Brain microvascular endothelial cell (primary cell): ENCODE results near the gene MMS22L.

Source experiments
- DNase-seq: peaks from one replicate; pipeline ENCODE4 v3.0.0-alpha.2; 2020
- H3K27ac ChIP-seq: fragments of 250-450 bp; sonication (Bioruptor Pico); 2 replicates; pipeline ENCODE4 v1.5.1; 2020; ENCODE audit warnings: mild to moderate bottlenecking, moderate library complexity
- H3K27me3 ChIP-seq: fragments of 250-450 bp; sonication (Bioruptor Pico); replicated peaks from 2 replicates; pipeline ENCODE4 v1.5.1; 2020; ENCODE audit warnings: mild to moderate bottlenecking
- H3K36me3 ChIP-seq: fragments of 250-450 bp; sonication (Bioruptor Pico); replicated peaks from 2 replicates; pipeline ENCODE4 v1.5.1; 2020; ENCODE audit warnings: mild to moderate bottlenecking
- H3K4me3 ChIP-seq: 2 replicates; pipeline ENCODE4 v1.5.1; 2011; ENCODE audit warnings: low read depth, mild to moderate bottlenecking, control low read depth, low read length, moderate library complexity
- in situ Hi-C: cut with HindIII; loops from 2 replicates; pipeline ENCODE4 v1.10.0; 2017; ENCODE audit warnings: low sequenced_read_pairs, low pct_ligation_motif_present
- TF ChIP-seq, protein P1 (sequence below): IDR thresholded peaks from 2 replicates; pipeline ENCODE4 v1.5.1; 2011; ENCODE audit warnings: low read depth, mild to moderate bottlenecking, moderate library complexity, low read length, control low read depth, inconsistent platforms; ENCODE audit errors: missing control alignments

The MMS22L gene

DNA sequence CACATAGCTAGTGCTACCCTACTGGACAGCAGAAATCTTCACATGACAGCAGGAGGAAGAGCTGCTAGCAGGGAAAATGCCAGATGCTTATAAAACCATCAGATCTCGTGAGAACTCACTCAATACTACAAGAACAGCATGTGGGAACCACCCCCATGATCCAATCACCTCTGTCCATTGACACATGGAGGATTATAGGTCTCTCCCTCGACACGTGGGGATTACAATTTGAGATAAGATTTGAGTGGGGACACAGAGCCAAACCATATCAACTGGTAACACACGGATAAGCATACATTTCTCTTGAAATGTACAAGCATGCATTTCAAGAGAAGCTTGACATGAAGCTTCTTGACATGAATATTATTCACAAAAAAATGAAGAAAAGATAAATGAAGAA lies 64.1 kb downstream of the MMS22L start:
- no peak overlapping the region for H3K4me3 ChIP-seq
- no peak overlapping the region for H3K27ac ChIP-seq
- DNase-seq = no peak
- no peaks in the 10 kb centered on the region for H3K36me3 ChIP-seq
- no peaks in the 10 kb centered on the region for H3K27me3 ChIP-seq
- in situ Hi-C loops = no loop called here
- TF ChIP-seq, protein P1, sequence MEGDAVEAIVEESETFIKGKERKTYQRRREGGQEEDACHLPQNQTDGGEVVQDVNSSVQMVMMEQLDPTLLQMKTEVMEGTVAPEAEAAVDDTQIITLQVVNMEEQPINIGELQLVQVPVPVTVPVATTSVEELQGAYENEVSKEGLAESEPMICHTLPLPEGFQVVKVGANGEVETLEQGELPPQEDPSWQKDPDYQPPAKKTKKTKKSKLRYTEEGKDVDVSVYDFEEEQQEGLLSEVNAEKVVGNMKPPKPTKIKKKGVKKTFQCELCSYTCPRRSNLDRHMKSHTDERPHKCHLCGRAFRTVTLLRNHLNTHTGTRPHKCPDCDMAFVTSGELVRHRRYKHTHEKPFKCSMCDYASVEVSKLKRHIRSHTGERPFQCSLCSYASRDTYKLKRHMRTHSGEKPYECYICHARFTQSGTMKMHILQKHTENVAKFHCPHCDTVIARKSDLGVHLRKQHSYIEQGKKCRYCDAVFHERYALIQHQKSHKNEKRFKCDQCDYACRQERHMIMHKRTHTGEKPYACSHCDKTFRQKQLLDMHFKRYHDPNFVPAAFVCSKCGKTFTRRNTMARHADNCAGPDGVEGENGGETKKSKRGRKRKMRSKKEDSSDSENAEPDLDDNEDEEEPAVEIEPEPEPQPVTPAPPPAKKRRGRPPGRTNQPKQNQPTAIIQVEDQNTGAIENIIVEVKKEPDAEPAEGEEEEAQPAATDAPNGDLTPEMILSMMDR = no peak

DNA sequence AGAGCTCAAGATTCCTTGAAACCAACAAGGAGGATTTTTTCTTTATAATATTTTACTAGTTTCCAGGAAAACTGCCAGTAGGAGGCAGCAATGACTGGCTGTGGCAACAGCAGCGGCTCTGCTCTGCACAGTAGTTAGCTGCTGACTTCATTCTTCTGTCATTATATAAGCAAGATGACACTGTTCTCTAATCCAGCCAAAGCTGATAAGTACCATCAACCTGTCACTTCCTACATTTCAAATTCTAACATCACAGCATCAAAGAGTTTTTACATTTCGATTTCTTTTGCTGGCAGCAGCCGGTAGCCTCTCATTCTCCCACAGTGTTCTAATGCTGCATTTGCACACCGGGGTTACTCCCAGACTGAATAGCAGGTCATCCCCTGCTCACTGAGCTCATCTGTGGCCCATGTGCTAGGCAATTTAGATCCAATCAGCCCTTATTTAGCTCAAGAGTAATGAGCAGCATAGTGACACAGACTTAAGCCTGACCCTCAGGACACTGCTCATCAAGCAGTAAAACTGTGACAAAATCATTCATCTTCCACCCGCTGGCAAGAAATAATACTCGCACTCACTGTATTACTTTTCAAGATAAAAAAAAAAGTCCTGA lies 67.8 kb downstream of the MMS22L start:
- TF ChIP-seq, protein P1 = peak; percentile 77
- no peaks in the 10 kb centered on the region for H3K36me3 ChIP-seq
- no peaks in the 10 kb centered on the region for H3K27me3 ChIP-seq
- no peak overlapping the region for H3K4me3 ChIP-seq
- in situ Hi-C loops = no loop called here
- H3K27ac ChIP-seq = no peak overlapping the region
- peak; percentile 79 for DNase-seq

DNA sequence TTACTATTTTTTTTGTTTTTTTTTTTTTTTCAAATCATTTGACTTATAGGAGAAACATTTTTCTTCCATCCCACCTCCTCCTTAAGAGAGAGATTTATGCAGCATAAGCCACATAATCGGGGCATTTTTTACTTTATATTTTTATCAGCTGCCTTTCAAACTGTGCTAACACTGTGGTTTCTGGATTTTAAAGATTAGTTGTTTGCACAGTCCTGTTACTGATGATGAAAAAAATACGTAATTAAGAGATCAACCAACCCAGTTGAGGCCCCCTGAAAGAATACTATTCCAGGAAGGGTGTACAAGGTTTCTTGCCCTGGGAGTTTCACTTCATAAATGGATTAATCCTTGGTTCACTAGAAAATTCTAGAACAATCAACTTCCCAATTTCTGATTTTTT lies 68.3 kb downstream of the MMS22L start:
- in situ Hi-C loops = no loop called here
- no peaks in the 10 kb centered on the region for H3K36me3 ChIP-seq
- H3K4me3 ChIP-seq = no peak overlapping the region
- no peak overlapping the region for H3K27ac ChIP-seq
- TF ChIP-seq, protein P1 = no peak
- H3K27me3 ChIP-seq = no peaks in the 10 kb centered on the region
- DNase-seq = no peak

DNA sequence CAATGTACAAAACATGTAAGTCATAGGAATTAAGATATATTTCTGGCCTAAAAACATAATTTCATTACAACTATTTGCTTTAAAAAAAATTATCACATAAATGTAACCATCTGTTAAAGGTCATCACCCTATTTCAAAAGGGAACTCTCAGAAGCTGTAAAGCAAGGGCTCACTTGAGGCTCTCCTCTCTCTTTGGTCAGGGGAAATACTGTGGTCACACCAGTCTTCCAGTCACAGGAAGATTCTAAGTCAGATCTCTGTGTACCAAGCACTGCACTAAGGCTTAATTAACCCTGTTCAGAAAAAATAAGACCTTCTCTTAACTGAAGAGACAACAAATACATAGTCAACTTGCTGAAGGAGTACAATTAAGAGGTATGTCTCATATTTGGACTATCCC lies 75.6 kb downstream of the MMS22L start:
- no peak for DNase-seq
- in situ Hi-C loops = no loop called here
- no peak overlapping the region for H3K4me3 ChIP-seq
- H3K36me3 ChIP-seq = no peaks in the 10 kb centered on the region
- TF ChIP-seq, protein P1 = no peak
- H3K27ac ChIP-seq = no peak overlapping the region
- H3K27me3 ChIP-seq = no peaks in the 10 kb centered on the region

DNA sequence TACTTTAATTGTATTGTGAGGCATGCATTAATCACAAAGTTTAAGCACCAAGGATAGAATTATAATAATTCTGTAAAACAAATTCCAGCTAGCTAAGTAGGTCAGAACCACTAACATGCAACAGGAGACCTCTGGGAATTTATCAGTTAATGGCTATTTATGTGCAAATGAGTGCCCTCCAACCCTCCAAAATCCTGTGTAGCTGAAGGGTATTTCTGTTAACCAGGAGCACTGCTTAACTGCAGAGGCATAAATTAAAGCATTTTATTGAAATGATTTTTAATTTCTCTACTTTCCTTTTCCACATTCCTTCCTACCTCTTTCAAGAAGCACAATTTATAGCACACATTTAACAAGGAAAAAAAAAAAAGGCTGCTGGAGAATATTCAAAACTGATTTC lies 77.0 kb downstream of the MMS22L start:
- no peak for DNase-seq
- in situ Hi-C loops = no loop called here
- H3K36me3 ChIP-seq = no peaks in the 10 kb centered on the region
- TF ChIP-seq, protein P1 = no peak
- H3K27me3 ChIP-seq = no peaks in the 10 kb centered on the region
- H3K27ac ChIP-seq = no peak overlapping the region
- no peak overlapping the region for H3K4me3 ChIP-seq

DNA sequence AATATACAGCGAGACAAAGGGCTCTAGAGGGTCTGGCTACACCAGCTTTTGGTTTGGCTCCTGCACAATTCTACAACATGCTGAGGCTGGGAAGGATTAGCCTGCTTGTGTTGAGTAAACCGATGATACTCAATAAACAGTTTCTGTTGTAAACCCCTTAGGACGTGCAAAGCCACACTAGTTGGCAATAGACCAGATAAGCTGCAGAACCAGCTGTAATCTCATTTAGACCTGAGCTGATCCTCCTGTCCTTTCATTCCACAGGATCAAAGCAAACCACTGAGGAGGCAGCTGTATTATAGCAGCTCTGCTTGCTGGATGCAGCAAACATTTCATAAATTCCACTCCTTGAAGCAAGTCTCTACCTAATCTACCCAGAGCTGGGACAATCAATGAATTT lies 79.7 kb downstream of the MMS22L start:
- Histone ChIP-seq H3K27me3 (no peaks in the 10 kb centered on the region), H3K4me3 (no peak overlapping the region), H3K27ac (no peak overlapping the region), H3K36me3 (no peaks in the 10 kb centered on the region)
- TF ChIP-seq, protein P1 = no peak
- DNase-seq = no peak
- in situ Hi-C loops = no loop called here
